H9 (cell line): Measurements from ENCODE around the gene IZUMO2. TPM values are rescaled to one million over a fixed set of nuclear protein-coding genes. Genes with fewer than 3 reads are reported as not detected.

Experiments
- DNase-seq: peaks from one replicate; pipeline ENCODE4 v3.0.0-alpha.2; 2017
- H2AFZ ChIP-seq: one replicate; pipeline ENCODE4 v1.6.1; 2013; ENCODE audit warnings: mild to moderate bottlenecking, low read length, control low read depth, moderate library complexity
- H2AK5ac ChIP-seq: 2 replicates; pipeline ENCODE4 v1.6.1; 2013; ENCODE audit warnings: low read length, control low read depth, mixed read lengths; ENCODE audit not compliant: insufficient read length
- H2BK120ac ChIP-seq: one replicate; pipeline ENCODE4 v1.6.1; 2013; ENCODE audit warnings: low read depth, mild to moderate bottlenecking, low read length, control low read depth, inconsistent platforms; ENCODE audit not compliant: poor library complexity, severe bottlenecking
- H2BK12ac ChIP-seq: 2 replicates; pipeline ENCODE4 v1.6.1; 2013; ENCODE audit warnings: low read length, control low read depth, mixed read lengths, low read depth; ENCODE audit not compliant: insufficient read length
- H2BK15ac ChIP-seq: 2 replicates; pipeline ENCODE4 v1.6.1; 2013; ENCODE audit warnings: low read depth, low read length, control low read depth
- H2BK20ac ChIP-seq: one replicate; pipeline ENCODE4 v1.6.1; 2013; ENCODE audit warnings: low read depth, mild to moderate bottlenecking, low read length, control low read depth, inconsistent platforms; ENCODE audit not compliant: poor library complexity, severe bottlenecking
- H2BK5ac ChIP-seq: 2 replicates; pipeline ENCODE4 v1.6.1; 2013; ENCODE audit warnings: low read length, control low read depth, mixed read lengths; ENCODE audit not compliant: insufficient read length
- H3K14ac ChIP-seq: 2 replicates; pipeline ENCODE4 v1.6.1; 2013; ENCODE audit warnings: low read length, control low read depth; ENCODE audit not compliant: insufficient read depth
- H3K18ac ChIP-seq: 2 replicates; pipeline ENCODE4 v1.6.1; 2013; ENCODE audit warnings: low read depth, mild to moderate bottlenecking, mixed read lengths, low read length, control low read depth; ENCODE audit not compliant: insufficient read length
- H3K23ac ChIP-seq: 2 replicates; pipeline ENCODE4 v1.6.1; 2013; ENCODE audit warnings: low read length, control low read depth, mixed read lengths, low read depth; ENCODE audit not compliant: insufficient read length
- H3K23me2 ChIP-seq: 2 replicates; pipeline ENCODE4 v1.6.1; 2013; ENCODE audit warnings: low read depth, mild to moderate bottlenecking, mixed read lengths, low read length, control low read depth; ENCODE audit not compliant: insufficient read length, poor library complexity, severe bottlenecking
- H3K27ac ChIP-seq: 2 replicates; pipeline ENCODE4 v1.5.1; 2013; ENCODE audit warnings: low read length, control low read depth, mixed read lengths, low read depth; ENCODE audit not compliant: insufficient read length
- H3K27me3 ChIP-seq: 2 replicates; pipeline ENCODE4 v1.6.1; 2013; ENCODE audit warnings: low read length, control low read depth, inconsistent platforms; ENCODE audit not compliant: insufficient read depth
- H3K4ac ChIP-seq: 2 replicates; pipeline ENCODE4 v1.6.1; 2013; ENCODE audit warnings: low read depth, mild to moderate bottlenecking, control low read depth, inconsistent platforms, low read length, moderate library complexity
- H3K4me1 ChIP-seq: 2 replicates; pipeline ENCODE4 v1.6.1; 2013; ENCODE audit warnings: low read length, control low read depth, inconsistent platforms; ENCODE audit not compliant: insufficient read depth
- H3K4me2 ChIP-seq: 2 replicates; pipeline ENCODE4 v1.6.1; 2013; ENCODE audit warnings: low read length, control low read depth, mixed read lengths; ENCODE audit not compliant: insufficient read length, insufficient read depth
- H3K56ac ChIP-seq: 2 replicates; pipeline ENCODE4 v1.6.1; 2013; ENCODE audit warnings: low read depth, mild to moderate bottlenecking, mixed read lengths, low read length, control low read depth; ENCODE audit not compliant: insufficient read length
- H3K79me1 ChIP-seq: 2 replicates; pipeline ENCODE4 v1.6.1; 2013; ENCODE audit warnings: low read depth, mild to moderate bottlenecking, moderate library complexity, low read length, control low read depth, inconsistent platforms; ENCODE audit not compliant: insufficient read depth, poor library complexity, severe bottlenecking
- H3K79me2 ChIP-seq: 2 replicates; pipeline ENCODE4 v1.6.1; 2013; ENCODE audit warnings: low read length, control low read depth, inconsistent platforms; ENCODE audit not compliant: insufficient read depth
- H3K9ac ChIP-seq: 2 replicates; pipeline ENCODE4 v1.6.1; 2013; ENCODE audit warnings: low read length, control low read depth, mixed read lengths; ENCODE audit not compliant: insufficient read length; ENCODE audit errors: extremely low read depth
- H3K9me3 ChIP-seq: one replicate; pipeline ENCODE4 v1.6.1; 2013; ENCODE audit warnings: low read depth, low read length, inconsistent platforms; ENCODE audit not compliant: control insufficient read depth
- H3T11ph ChIP-seq: one replicate; pipeline ENCODE4 v1.6.1; 2013; ENCODE audit warnings: mild to moderate bottlenecking, low read length, control low read depth, inconsistent platforms
- H4K20me1 ChIP-seq: one replicate; pipeline ENCODE4 v1.6.1; 2013; ENCODE audit not compliant: control insufficient read depth, insufficient read length, insufficient read depth
- H4K5ac ChIP-seq: 2 replicates; pipeline ENCODE4 v1.6.1; 2013; ENCODE audit warnings: low read depth, mild to moderate bottlenecking, mixed read lengths, low read length, control low read depth; ENCODE audit not compliant: insufficient read length
- H4K8ac ChIP-seq: replicated peaks from 2 replicates; pipeline ENCODE4 v1.6.1; 2013; ENCODE audit warnings: low read length, control low read depth, mixed read lengths, low read depth; ENCODE audit not compliant: insufficient read length
- H4K91ac ChIP-seq: 2 replicates; pipeline ENCODE4 v1.6.1; 2013; ENCODE audit warnings: low read depth, mild to moderate bottlenecking, moderate library complexity, mixed read lengths, low read length, control low read depth; ENCODE audit not compliant: insufficient read length
- H3K27ac Mint-ChIP-seq, 3 experiments: 2 replicates in 2 of 3; 3 replicates in 1 of 3; pipeline ENCODE4 v1.8.0; 2020 to 2021; ENCODE audit warnings: mixed read lengths in 3 of 3, mild to moderate bottlenecking in 1 of 3, moderate library complexity in 1 of 3
- H3K27me3 Mint-ChIP-seq: 2 replicates; pipeline ENCODE4 v1.8.0; 2021; ENCODE audit warnings: low read depth, mild to moderate bottlenecking, moderate library complexity, mixed read lengths
- H3K36me3 Mint-ChIP-seq, 3 experiments: 2 replicates in 2 of 3; 3 replicates in 1 of 3; pipeline ENCODE4 v1.8.0; 2020 to 2021; ENCODE audit warnings: low read depth in 3 of 3, mixed read lengths in 3 of 3; ENCODE audit not compliant: insufficient read depth in 1 of 3
- H3K4me1 Mint-ChIP-seq, 2 experiments: 2 replicates each; pipeline ENCODE4 v1.8.0; 2020; ENCODE audit warnings: mixed read lengths in 2 of 2
- H3K4me3 Mint-ChIP-seq, 2 experiments: 2 replicates in 1 of 2; 3 replicates in 1 of 2; pipeline ENCODE4 v1.8.0; 2020 to 2021; ENCODE audit warnings: mild to moderate bottlenecking in 2 of 2, mixed read lengths in 2 of 2, moderate library complexity in 1 of 2
- H3K9me3 Mint-ChIP-seq, 2 experiments: 2 replicates in 1 of 2; 3 replicates in 1 of 2; pipeline ENCODE4 v1.8.0; 2020; ENCODE audit warnings: mild to moderate bottlenecking in 2 of 2, mixed read lengths in 2 of 2, moderate library complexity in 1 of 2
- WGBS: extraction: QIAGEN DNeasy Blood & Tissue Kit; methylation state at CpG from one replicate; pipeline ENCODE4 v1.1.7; 2013; ENCODE audit warnings: missing lambda C conversion rate, low lambda C conversion rate, mixed read lengths; ENCODE audit not compliant: insufficient read length; ENCODE audit errors: extremely low coverage; 5-methylcytosine and 5-hydroxymethylcytosine counted together
- total RNA-seq: library from RNA; stranded (reverse); gene quantifications from 2 replicates; pipeline ENCODE4 v1.2.1, GENCODE V29; 2021
- TF ChIP-seq, protein P1 (sequence below): fragments of 200-600 bp; sonication (generic); conservative IDR thresholded peaks from 3 replicates; pipeline ENCODE4 v1.8.0; 2021; ENCODE audit warnings: antibody characterized with exemption, mild to moderate bottlenecking

The IZUMO2 gene
- total RNA-seq, 1 experiment from 2014 or later: not detected

- TF ChIP-seq, protein P1, sequence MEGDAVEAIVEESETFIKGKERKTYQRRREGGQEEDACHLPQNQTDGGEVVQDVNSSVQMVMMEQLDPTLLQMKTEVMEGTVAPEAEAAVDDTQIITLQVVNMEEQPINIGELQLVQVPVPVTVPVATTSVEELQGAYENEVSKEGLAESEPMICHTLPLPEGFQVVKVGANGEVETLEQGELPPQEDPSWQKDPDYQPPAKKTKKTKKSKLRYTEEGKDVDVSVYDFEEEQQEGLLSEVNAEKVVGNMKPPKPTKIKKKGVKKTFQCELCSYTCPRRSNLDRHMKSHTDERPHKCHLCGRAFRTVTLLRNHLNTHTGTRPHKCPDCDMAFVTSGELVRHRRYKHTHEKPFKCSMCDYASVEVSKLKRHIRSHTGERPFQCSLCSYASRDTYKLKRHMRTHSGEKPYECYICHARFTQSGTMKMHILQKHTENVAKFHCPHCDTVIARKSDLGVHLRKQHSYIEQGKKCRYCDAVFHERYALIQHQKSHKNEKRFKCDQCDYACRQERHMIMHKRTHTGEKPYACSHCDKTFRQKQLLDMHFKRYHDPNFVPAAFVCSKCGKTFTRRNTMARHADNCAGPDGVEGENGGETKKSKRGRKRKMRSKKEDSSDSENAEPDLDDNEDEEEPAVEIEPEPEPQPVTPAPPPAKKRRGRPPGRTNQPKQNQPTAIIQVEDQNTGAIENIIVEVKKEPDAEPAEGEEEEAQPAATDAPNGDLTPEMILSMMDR: no peak
- no peaks in the 10 kb centered on the region for H3K79me2 ChIP-seq
- H3K79me1 ChIP-seq: no peaks in the 10 kb centered on the region
- H2BK5ac ChIP-seq: no peak overlapping the region
- H3K9me3 ChIP-seq: no peaks in the 10 kb centered on the region
- Mint-ChIP-seq H3K27ac (no peak overlapping the region), H3K4me3 (peak overlapping the region; percentile 24 to 73; a peak in 3 of 5 replicates), H3K4me1 (peaks cover 3 to 28% of the 10 kb centered on the region in 2 experiments), H3K9me3 (no peaks in the 10 kb centered on the region; a peak in 1 of 5 replicates), H3K36me3 (no peaks in the 10 kb centered on the region), H3K27me3 (peaks cover 43% of the 10 kb centered on the region)
- no peak overlapping the region for H4K91ac ChIP-seq
- DNase-seq: no peak
- H4K20me1 ChIP-seq: no peaks in the 10 kb centered on the region
- no peak overlapping the region for H2BK15ac ChIP-seq
- no peak overlapping the region for H2AFZ ChIP-seq
- no peak overlapping the region for H4K5ac ChIP-seq
- no peak overlapping the region for H3K18ac ChIP-seq
- H3K23me2 ChIP-seq: peaks cover 9% of the 10 kb centered on the region
- H3K4ac ChIP-seq: no peak overlapping the region
- H3T11ph ChIP-seq: no peak overlapping the region
- H2BK20ac ChIP-seq: no peak overlapping the region
- H3K14ac ChIP-seq: no peak overlapping the region
- no peaks in the 10 kb centered on the region for H3K27me3 ChIP-seq
- no peaks in the 10 kb centered on the region for H3K4me1 ChIP-seq
- H2AK5ac ChIP-seq: no peak overlapping the region
- H3K56ac ChIP-seq: no peak overlapping the region
- no peak overlapping the region for H3K4me2 ChIP-seq
- no peak overlapping the region for H2BK12ac ChIP-seq
- no CpG with 5 or more reads among the region's 3 CpGs for WGBS
- no peak overlapping the region for H3K9ac ChIP-seq
- H3K27ac ChIP-seq: no peak overlapping the region
- H3K23ac ChIP-seq: no peak overlapping the region
- no peak overlapping the region for H4K8ac ChIP-seq
- H2BK120ac ChIP-seq: no peak overlapping the region
Observed at GRCh38 chr19:50202386-50202785, 39.3 kb upstream of the IZUMO2 start.
